IMR-90 (cell line): Measurements from ENCODE around the gene MOB1A. TPM values are rescaled to one million over a fixed set of nuclear protein-coding genes. Genes with fewer than 3 reads are reported as not detected.

ENCODE experiments used
- FOS ChIP-seq: fragments of 150-350 bp; IDR thresholded peaks from 2 replicates; pipeline ENCODE4 v1.6.1; 2016; ENCODE audit warnings: low read depth, low read length
- MAZ ChIP-seq: IDR thresholded peaks from 2 replicates; pipeline ENCODE4 v1.6.1; 2012; ENCODE audit warnings: low read depth, mild to moderate bottlenecking, low read length, improper control_type of control experiment, moderate library complexity, borderline replicate concordance
- MXI1 ChIP-seq: IDR thresholded peaks from 2 replicates; pipeline ENCODE4 v1.6.1; 2012; ENCODE audit warnings: low read depth, mild to moderate bottlenecking, low read length, moderate library complexity, borderline replicate concordance
- NFE2L2 ChIP-seq: fragments of 150-350 bp; IDR thresholded peaks from 2 replicates; pipeline ENCODE4 v1.6.1; 2016; ENCODE audit warnings: low read depth, mild to moderate bottlenecking, low read length
- POLR2A ChIP-seq: IDR thresholded peaks from 2 replicates; pipeline ENCODE4 v1.6.1; 2012; ENCODE audit warnings: mild to moderate bottlenecking, low read depth, low read length
- RCOR1 ChIP-seq: IDR thresholded peaks from 2 replicates; pipeline ENCODE4 v1.6.1; 2012; ENCODE audit warnings: mild to moderate bottlenecking, low read length, improper control_type of control experiment; ENCODE audit not compliant: insufficient replicate concordance
- RFX5 ChIP-seq: IDR thresholded peaks from 2 replicates; pipeline ENCODE4 v1.8.0; 2012; ENCODE audit warnings: low read depth, mild to moderate bottlenecking, low read length, moderate library complexity
- polyA plus RNA-seq, 3 experiments: library from polyadenylated mRNA; depleted of rRNA; stranded (reverse); fragments of >200 nt; gene quantifications; 2 replicates each; pipeline ENCODE4 v1.2.3, GENCODE V29; 2012; ENCODE audit warnings: low replicate concordance in 1 of 3
- total RNA-seq: library from RNA; depleted of rRNA; stranded (reverse); fragments of >200 nt; gene quantifications from 2 replicates; pipeline ENCODE4 v1.2.3, GENCODE V29; 2012
- TF ChIP-seq, protein P1 (sequence below): fragments of 150-350 bp; IDR thresholded peaks from 2 replicates; pipeline ENCODE4 v1.6.1; 2016; ENCODE audit warnings: low read depth, mild to moderate bottlenecking, low read length, moderate library complexity, borderline replicate concordance

MOB1A gene
- total and polyA plus RNA-seq, 2 of the 4 experiments (the other 2 are of a cell fraction), result 21.0 to 60.8 TPM

GRCh38 chr2:74227646-74228045 lies 49.0 kb upstream of the MOB1A start (continued):
- TF ChIP-seq, protein P1, sequence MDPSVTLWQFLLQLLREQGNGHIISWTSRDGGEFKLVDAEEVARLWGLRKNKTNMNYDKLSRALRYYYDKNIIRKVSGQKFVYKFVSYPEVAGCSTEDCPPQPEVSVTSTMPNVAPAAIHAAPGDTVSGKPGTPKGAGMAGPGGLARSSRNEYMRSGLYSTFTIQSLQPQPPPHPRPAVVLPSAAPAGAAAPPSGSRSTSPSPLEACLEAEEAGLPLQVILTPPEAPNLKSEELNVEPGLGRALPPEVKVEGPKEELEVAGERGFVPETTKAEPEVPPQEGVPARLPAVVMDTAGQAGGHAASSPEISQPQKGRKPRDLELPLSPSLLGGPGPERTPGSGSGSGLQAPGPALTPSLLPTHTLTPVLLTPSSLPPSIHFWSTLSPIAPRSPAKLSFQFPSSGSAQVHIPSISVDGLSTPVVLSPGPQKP, result no peak
- no peak for TF ChIP-seq FOS
- TF ChIP-seq POLR2A, result no peak
- TF ChIP-seq RCOR1, result no peak
- TF ChIP-seq RFX5, result no peak
- TF ChIP-seq NFE2L2, result no peak
- TF ChIP-seq MAZ, result no peak
- TF ChIP-seq MXI1, result no peak
